GM12878 (cell line): Measurements from ENCODE around the gene SEPTIN10. TPM values are rescaled to one million over a fixed set of nuclear protein-coding genes. Genes with fewer than 3 reads are reported as not detected.

Experiments
- ATAC-seq: fragments of 200-7000 bp; cut with Tn5 transposase; 3 replicates; pipeline ENCODE4 v1.9.1; 2020; ENCODE audit warnings: mild to moderate bottlenecking, moderate library complexity
- BruUV-seq: library from RNA; stranded (reverse); fragments of 400-500 nt; replicated peaks from 2 replicates; lab custom pipeline; 2021; lab: Mats Ljungman, UMichigan
- CTCF ChIA-PET: fragments of 300-600 bp; sonication (Branson Sonifier 250); formaldehyde crosslinking; extraction: SDS; loops from one replicate; lab custom pipeline; 2021; ENCODE audit warnings: inconsistent platforms; lab: Yijun Ruan, JAX
- POLR2A ChIA-PET: fragments of 350-600 bp; formaldehyde crosslinking; extraction: SDS; loops from one replicate; lab custom pipeline; 2021; ENCODE audit warnings: inconsistent platforms; lab: Charles Lee
- RAD21 ChIA-PET: fragments of 300-600 bp; sonication (Branson Sonifier 250); formaldehyde crosslinking; loops from one replicate; lab custom pipeline; 2023; ENCODE audit warnings: antibody characterized with exemption; ENCODE audit not compliant: unreplicated experiment; lab: Charles Lee
- SMC1A ChIA-PET: fragments of 300-600 bp; sonication (Branson Sonifier 250); formaldehyde crosslinking; loops from one replicate; lab custom pipeline; 2023; ENCODE audit not compliant: unreplicated experiment, uncharacterized antibody; lab: Charles Lee
- DNase-seq: peaks from one replicate; pipeline ENCODE4 v3.0.0-alpha.2; 2011; ENCODE audit warnings: low read depth, low spot score
- FAIRE-seq: peaks from 3 replicates; lab custom pipeline; 2011; peaks lifted over from hg19 to GRCh38; lab: Jason Lieb, UNC
- H2AFZ ChIP-seq: 2 replicates; pipeline ENCODE4 v1.6.0; 2011; ENCODE audit warnings: low read depth, low read length, control low read depth; ENCODE audit not compliant: control insufficient read depth
- H3K27ac ChIP-seq: 2 replicates; pipeline ENCODE4 v1.5.1; 2011; ENCODE audit warnings: control low read depth; ENCODE audit not compliant: control insufficient read depth, insufficient read depth
- H3K27me3 ChIP-seq, 2 experiments: replicated peaks in 1 of 2; 2 replicates each; pipeline versions ENCODE4 v1.6.0 to v1.6.1; 2011; ENCODE audit warnings: low read length in 1 of 2; ENCODE audit not compliant: control insufficient read depth in 2 of 2, insufficient read depth in 2 of 2
- H3K36me3 ChIP-seq, 2 experiments: 2 replicates each; pipeline ENCODE4 v1.5.1; 2011; ENCODE audit warnings: low read length in 1 of 2; ENCODE audit not compliant: control insufficient read depth in 2 of 2, insufficient read depth in 2 of 2
- H3K4me1 ChIP-seq: 2 replicates; pipeline ENCODE4 v1.6.1; 2011; ENCODE audit warnings: mild to moderate bottlenecking, low read length, moderate library complexity, mixed read lengths; ENCODE audit not compliant: control insufficient read depth, insufficient read depth
- H3K4me2 ChIP-seq: 2 replicates; pipeline ENCODE4 v1.6.0; 2011; ENCODE audit warnings: control low read depth; ENCODE audit not compliant: control insufficient read depth, insufficient read depth
- H3K4me3 ChIP-seq: fragments of 200-600 bp; sonication (generic); 2 replicates; pipeline ENCODE4 v1.5.1; 2016
- H3K79me2 ChIP-seq: 2 replicates; pipeline ENCODE4 v1.6.0; 2011; ENCODE audit warnings: low read length; ENCODE audit not compliant: control insufficient read depth, insufficient read depth
- H3K9ac ChIP-seq: 2 replicates; pipeline ENCODE4 v1.8.0; 2011; ENCODE audit warnings: low read length, control low read depth, mixed read lengths; ENCODE audit not compliant: control insufficient read depth, insufficient read depth
- H3K9me3 ChIP-seq: replicated peaks from 3 replicates; pipeline ENCODE4 v1.5.1; 2011; ENCODE audit warnings: mild to moderate bottlenecking, low read length; ENCODE audit not compliant: control insufficient read depth, insufficient read depth
- H4K20me1 ChIP-seq: 2 replicates; pipeline ENCODE4 v1.6.0; 2011; ENCODE audit not compliant: control insufficient read depth, insufficient read depth
- BACH1 ChIP-seq: fragments of 450-650 bp; IDR thresholded peaks from 2 replicates; pipeline ENCODE4 v1.6.1; 2017; ENCODE audit warnings: mild to moderate bottlenecking, borderline replicate concordance
- CREB1 ChIP-seq: IDR thresholded peaks from 2 replicates; pipeline ENCODE4 v1.6.1; 2012; ENCODE audit warnings: low read depth, mild to moderate bottlenecking, inconsistent platforms
- EED ChIP-seq: sonication (generic); IDR thresholded peaks from 2 replicates; pipeline ENCODE4 v1.6.1; 2016; ENCODE audit warnings: antibody characterized with exemption, low read depth
- GABPA ChIP-seq: IDR thresholded peaks from 2 replicates; pipeline ENCODE4 v1.6.1; 2014; ENCODE audit warnings: antibody characterized with exemption, low read depth, mild to moderate bottlenecking, inconsistent platforms
- GATAD2B ChIP-seq: fragments of 450-650 bp; conservative IDR thresholded peaks from 2 replicates; pipeline ENCODE4 v1.6.1; 2017; ENCODE audit warnings: low read depth, mild to moderate bottlenecking, moderate library complexity
- MTA2 ChIP-seq: fragments of 450-650 bp; IDR thresholded peaks from 2 replicates; pipeline ENCODE4 v1.6.1; 2016; ENCODE audit warnings: low read depth, mild to moderate bottlenecking, moderate library complexity
- NFIC ChIP-seq: IDR thresholded peaks from 2 replicates; pipeline ENCODE4 v1.6.1; 2012; ENCODE audit warnings: low read depth, mild to moderate bottlenecking, inconsistent platforms, low read length, moderate library complexity
- PAX5 ChIP-seq: IDR thresholded peaks from 2 replicates; pipeline ENCODE4 v1.6.1; 2011; ENCODE audit warnings: low read depth, low read length, borderline replicate concordance
- YY1 ChIP-seq: IDR thresholded peaks from 2 replicates; pipeline ENCODE4 v1.6.1; 2011; ENCODE audit warnings: low read depth, mild to moderate bottlenecking, low read length
- ZNF217 ChIP-seq: fragments of 450-650 bp; IDR thresholded peaks from 2 replicates; pipeline ENCODE4 v1.6.1; 2017; ENCODE audit warnings: antibody characterized with exemption, mild to moderate bottlenecking
- ZNF24 ChIP-seq: fragments of 450-650 bp; IDR thresholded peaks from 2 replicates; pipeline ENCODE4 v1.6.1; 2017; ENCODE audit warnings: antibody characterized with exemption, mild to moderate bottlenecking
- WGBS: methylation state at CpG from one replicate; pipeline ENCODE4 v1.1.6; 2016; ENCODE audit warnings: low lambda C conversion rate; ENCODE audit not compliant: insufficient replicate concordance, insufficient coverage; ENCODE audit errors: missing lambda C conversion rate; 5-methylcytosine and 5-hydroxymethylcytosine counted together
- in situ Hi-C: fragments of 300-500 bp; cut with MboI; formaldehyde crosslinking; loops from 9 replicates; pipeline ENCODE4 v1.14.3; 2018; ENCODE audit warnings: mixed read lengths
- intact Hi-C: fragments of 100-400 bp; cut with micrococcal nuclease; formaldehyde crosslinking; loops from one replicate; pipeline ENCODE4 v1.14.2; 2022; ENCODE audit not compliant: unreplicated experiment
- polyA plus RNA-seq, 11 experiments: library from polyadenylated mRNA; depleted of rRNA in 4 of 11; unstranded in 6 of 11; stranded (reverse) in 5 of 11; fragments of >200 nt; fragmentation: Nextera tagmentation in 4 of 11; fragmentation: Illumina TruSeq in 1 of 11; extraction: Ambion mirVana in 4 of 11; extraction: Trizol in 1 of 11; gene quantifications; 1 replicate in 1 of 11; 2 replicates in 10 of 11; pipeline versions ENCODE4 v1.2.1 to v1.2.3, GENCODE V29; 2011 to 2016; ENCODE audit warnings: inconsistent platforms in 2 of 11, missing spikeins in 2 of 11, low read depth in 1 of 11
- total RNA-seq, 4 experiments: library from RNA; depleted of rRNA in 3 of 4; stranded (reverse); fragments of >200 nt in 3 of 4; fragmentation: Illumina TruSeq in 1 of 4; extraction: Trizol in 1 of 4; gene quantifications; 2 replicates each; pipeline versions ENCODE4 v1.2.1 to v1.2.3, GENCODE V29; 2013 to 2021
- TF ChIP-seq, protein P1 (sequence below): IDR thresholded peaks from 2 replicates; pipeline ENCODE4 v1.6.1; 2012; ENCODE audit warnings: mild to moderate bottlenecking, low read depth, low read length

Gene SEPTIN10
- total and polyA plus RNA-seq, 10 of the 15 experiments (the other 5 are each of a cell fraction or from before 2014, with no cell fraction given), result 20.2 to 132 (median 62.7) TPM

DNA sequence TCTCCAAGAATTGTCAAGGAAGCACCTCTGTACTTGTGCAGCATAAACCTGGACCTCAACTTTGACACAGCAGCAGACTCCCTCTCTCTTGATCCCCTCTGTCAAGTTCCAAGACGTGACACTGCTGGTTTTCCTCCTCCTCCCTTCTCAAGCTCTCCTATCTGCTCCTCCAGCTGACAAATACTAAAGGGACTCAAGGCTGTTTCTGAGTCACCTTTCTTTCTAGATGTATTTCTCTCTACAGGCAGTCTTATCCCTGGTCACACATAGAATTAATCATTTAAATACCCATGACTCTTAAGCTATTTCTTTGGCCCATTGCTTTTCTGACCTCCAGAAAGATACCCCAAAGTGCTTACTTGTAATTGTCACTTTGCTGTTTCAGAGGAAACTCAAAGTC is 53.5 kb downstream of the SEPTIN10 start:
- DNase-seq, result no peak
- Histone ChIP-seq H3K27me3 (no peaks in the 10 kb centered on the region), H4K20me1 (no peaks in the 10 kb centered on the region), H3K9ac (no peak overlapping the region), H3K9me3 (no peaks in the 10 kb centered on the region), H3K4me2 (no peak overlapping the region), H2AFZ (no peak overlapping the region), H3K4me3 (no peak overlapping the region), H3K36me3 (peaks cover 0 to 2% of the 10 kb centered on the region in 2 experiments; a peak in 1 of 4 replicates), H3K4me1 (no peaks in the 10 kb centered on the region; the same call in 1 of the 2 replicates), H3K27ac (no peak overlapping the region), H3K79me2 (no peaks in the 10 kb centered on the region)
- BruUV-seq, result no TSS peak
- TF ChIP-seq ZNF217 (no peak), ZNF24 (no peak)
- no peak for ATAC-seq
- FAIRE-seq, result no peak
- POLR2A ChIA-PET, result no interaction called here
- WGBS, result 0% methylated on average over 1 of the region's 1 CpG
- RAD21 ChIA-PET, result interaction anchor here (1.8 kb wide), 1 partner anchor 14 kb away, joined by 7 read pairs; no protein-coding TSS in a partner anchor
- CTCF ChIA-PET, result interaction anchor here (0.9 to 2.3 kb wide), 3 partner anchors 14 to 432 kb away, joined by 4 to 9 read pairs (median 4); partner anchors contain the start of gene SH3RF3
- intact Hi-C loops (no loop called here), in situ Hi-C loops (no loop called here)
- SMC1A ChIA-PET, result interaction anchor here (0.9 to 1.8 kb wide), 2 partner anchors 13 to 14 kb away, joined by 3 to 8 read pairs; no protein-coding TSS in a partner anchor

DNA sequence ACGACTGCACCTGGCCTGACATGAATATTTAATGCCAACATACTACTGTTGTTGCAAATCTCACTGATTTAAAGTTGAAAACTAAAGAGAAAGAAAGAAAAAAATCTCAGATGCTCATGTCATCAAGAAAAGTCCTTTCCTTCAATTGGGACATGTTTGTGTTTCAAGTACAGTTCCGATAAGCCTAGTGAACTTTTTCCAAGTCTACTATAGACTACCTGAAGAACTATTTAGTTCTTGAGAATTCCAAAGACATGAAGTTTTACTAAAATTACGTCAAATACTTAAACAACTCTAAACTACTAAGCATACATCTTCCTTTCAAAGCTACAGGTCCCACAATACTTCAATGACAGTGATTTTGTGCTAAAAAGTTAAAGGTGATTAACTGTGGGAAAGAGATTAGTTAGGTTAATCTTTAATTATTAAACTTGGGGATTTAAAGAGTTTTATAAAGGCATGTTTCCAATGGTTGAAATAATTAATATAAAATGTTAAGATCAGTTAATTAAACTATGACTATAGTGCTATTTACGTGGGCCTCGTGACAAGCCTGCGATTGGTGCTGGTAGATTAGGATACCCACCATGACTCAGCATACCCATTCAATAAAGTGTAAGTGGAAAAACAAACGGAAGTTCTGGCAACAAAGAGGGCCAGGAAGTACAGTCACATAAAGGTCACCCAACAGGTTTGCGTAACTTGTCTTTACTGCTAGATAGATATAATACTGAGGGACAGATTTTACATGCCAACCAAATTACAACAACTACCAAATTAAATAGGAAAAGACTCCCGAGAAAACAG is 55.5 kb downstream of the SEPTIN10 start:
- H3K4me2 ChIP-seq, result no peak overlapping the region
- H3K4me1 ChIP-seq, result no peaks in the 10 kb centered on the region; the same call in 1 of the 2 replicates
- no TSS peak for BruUV-seq
- H3K4me3 ChIP-seq, result no peak overlapping the region
- no peak overlapping the region for H3K27ac ChIP-seq
- SMC1A ChIA-PET, result interaction anchor here (0.7 to 7.6 kb wide), 5 partner anchors 13 to 50 kb away, joined by 3 to 63 read pairs (median 3); no protein-coding TSS in a partner anchor
- in situ Hi-C loops, result no loop called here
- ATAC-seq, result no peak
- no peaks in the 10 kb centered on the region for H3K79me2 ChIP-seq
- RAD21 ChIA-PET, result no interaction called here
- H3K9me3 ChIP-seq, result no peaks in the 10 kb centered on the region
- no peak overlapping the region for H2AFZ ChIP-seq
- H3K36me3 ChIP-seq, result no peaks in the 10 kb centered on the region
- intact Hi-C loops, result no loop called here
- POLR2A ChIA-PET, result no interaction called here
- WGBS, result 52% methylated on average over 9 of the region's 9 CpGs
- FAIRE-seq, result no peak
- H4K20me1 ChIP-seq, result no peaks in the 10 kb centered on the region
- no peaks in the 10 kb centered on the region for H3K27me3 ChIP-seq
- H3K9ac ChIP-seq, result no peak overlapping the region
- CTCF ChIA-PET, result interaction anchor here (2.1 to 6.4 kb wide), 2 partner anchors 14 to 178 kb away, joined by 5 to 61 read pairs; no protein-coding TSS in a partner anchor
- no peak for DNase-seq
- TF ChIP-seq GATAD2B (no peak), YY1 (no peak), BACH1 (no peak), PAX5 (no peak), MTA2 (no peak), CREB1 (no peak), NFIC (no peak), EED (no peak), GABPA (no peak)
- TF ChIP-seq, protein P1, sequence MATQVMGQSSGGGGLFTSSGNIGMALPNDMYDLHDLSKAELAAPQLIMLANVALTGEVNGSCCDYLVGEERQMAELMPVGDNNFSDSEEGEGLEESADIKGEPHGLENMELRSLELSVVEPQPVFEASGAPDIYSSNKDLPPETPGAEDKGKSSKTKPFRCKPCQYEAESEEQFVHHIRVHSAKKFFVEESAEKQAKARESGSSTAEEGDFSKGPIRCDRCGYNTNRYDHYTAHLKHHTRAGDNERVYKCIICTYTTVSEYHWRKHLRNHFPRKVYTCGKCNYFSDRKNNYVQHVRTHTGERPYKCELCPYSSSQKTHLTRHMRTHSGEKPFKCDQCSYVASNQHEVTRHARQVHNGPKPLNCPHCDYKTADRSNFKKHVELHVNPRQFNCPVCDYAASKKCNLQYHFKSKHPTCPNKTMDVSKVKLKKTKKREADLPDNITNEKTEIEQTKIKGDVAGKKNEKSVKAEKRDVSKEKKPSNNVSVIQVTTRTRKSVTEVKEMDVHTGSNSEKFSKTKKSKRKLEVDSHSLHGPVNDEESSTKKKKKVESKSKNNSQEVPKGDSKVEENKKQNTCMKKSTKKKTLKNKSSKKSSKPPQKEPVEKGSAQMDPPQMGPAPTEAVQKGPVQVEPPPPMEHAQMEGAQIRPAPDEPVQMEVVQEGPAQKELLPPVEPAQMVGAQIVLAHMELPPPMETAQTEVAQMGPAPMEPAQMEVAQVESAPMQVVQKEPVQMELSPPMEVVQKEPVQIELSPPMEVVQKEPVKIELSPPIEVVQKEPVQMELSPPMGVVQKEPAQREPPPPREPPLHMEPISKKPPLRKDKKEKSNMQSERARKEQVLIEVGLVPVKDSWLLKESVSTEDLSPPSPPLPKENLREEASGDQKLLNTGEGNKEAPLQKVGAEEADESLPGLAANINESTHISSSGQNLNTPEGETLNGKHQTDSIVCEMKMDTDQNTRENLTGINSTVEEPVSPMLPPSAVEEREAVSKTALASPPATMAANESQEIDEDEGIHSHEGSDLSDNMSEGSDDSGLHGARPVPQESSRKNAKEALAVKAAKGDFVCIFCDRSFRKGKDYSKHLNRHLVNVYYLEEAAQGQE, result no peak
